Skeletal muscle tissue (tissue), 4 donors: ENCODE results near the gene SLC43A3. TPM values are rescaled to one million over a fixed set of nuclear protein-coding genes. Genes with fewer than 3 reads are reported as not detected.

Experiments used
- H3K27ac ChIP-seq: one replicate; pipeline ENCODE4 v1.7.0; 2013; ENCODE audit warnings: mild to moderate bottlenecking, low read depth, low read length, inconsistent platforms
- H3K27me3 ChIP-seq, 3 donors: one replicate each; pipeline ENCODE4 v1.7.0; 2013; ENCODE audit warnings: low read length in 3 of 3; ENCODE audit not compliant: control insufficient read depth in 3 of 3, insufficient read depth in 3 of 3
- H3K36me3 ChIP-seq, 3 donors: one replicate each; pipeline ENCODE4 v1.7.0; 2013; ENCODE audit warnings: low read length in 3 of 3; ENCODE audit not compliant: control insufficient read depth in 3 of 3, insufficient read depth in 3 of 3
- H3K4me1 ChIP-seq, 3 donors: one replicate each; pipeline ENCODE4 v1.7.0; 2013; ENCODE audit warnings: low read length in 3 of 3, mild to moderate bottlenecking in 3 of 3; ENCODE audit not compliant: control insufficient read depth in 3 of 3, insufficient read depth in 3 of 3
- H3K4me3 ChIP-seq, 3 donors: one replicate each; pipeline ENCODE4 v1.7.0; 2013; ENCODE audit warnings: low read length in 3 of 3
- H3K9ac ChIP-seq, 3 donors: one replicate each; pipeline ENCODE4 v1.7.0; 2013; ENCODE audit warnings: low read length in 3 of 3, mild to moderate bottlenecking in 3 of 3, moderate library complexity in 2 of 3, low read depth in 1 of 3
- H3K9me3 ChIP-seq, 3 donors: one replicate each; pipeline ENCODE4 v1.7.0; 2013; ENCODE audit warnings: low read length in 3 of 3; ENCODE audit not compliant: control insufficient read depth in 3 of 3
- total RNA-seq: library from RNA; depleted of rRNA; stranded (reverse); fragments of >200 nt; gene quantifications from one replicate; pipeline ENCODE4 v1.2.3, GENCODE V29; 2014
- donor health status: Osteomylitis.

SLC43A3 gene
- total RNA-seq, 1 donor from 2014 or later = 15.1 TPM

GRCh38 chr11:57399221-57399620, 27.7 kb downstream of the SLC43A3 start:
- Histone ChIP-seq H3K4me1 (no peaks in the 10 kb centered on the region), H3K27ac (no peak overlapping the region), H3K27me3 (peaks cover 0 to 8% (median 3%) of the 10 kb centered on the region in 3 donors), H3K9ac (no peak overlapping the region), H3K4me3 (no peak overlapping the region), H3K36me3 (peaks cover 0 to 2% (median 2%) of the 10 kb centered on the region in 3 donors), H3K9me3 (no peaks in the 10 kb centered on the region)

- Histone ChIP-seq H3K36me3 (peaks cover 0 to 2% (median 0%) of the 10 kb centered on the region in 3 donors), H3K27me3 (peaks cover 0 to 8% (median 3%) of the 10 kb centered on the region in 3 donors), H3K27ac (no peak overlapping the region), H3K4me1 (no peaks in the 10 kb centered on the region), H3K9me3 (no peaks in the 10 kb centered on the region), H3K9ac (no peak overlapping the region), H3K4me3 (no peak overlapping the region)
Measured at GRCh38 chr11:57397394-57397990, 29.4 kb downstream of the SLC43A3 start.

GRCh38 chr11:57396744-57397143, 30.2 kb downstream of the SLC43A3 start:
- Histone ChIP-seq H3K4me3 (no peak overlapping the region), H3K4me1 (no peaks in the 10 kb centered on the region), H3K27me3 (peaks cover 0 to 8% (median 3%) of the 10 kb centered on the region in 3 donors), H3K36me3 (peaks cover 0 to 2% (median 0%) of the 10 kb centered on the region in 3 donors), H3K9ac (no peak overlapping the region), H3K27ac (no peak overlapping the region), H3K9me3 (no peaks in the 10 kb centered on the region)

DNA sequence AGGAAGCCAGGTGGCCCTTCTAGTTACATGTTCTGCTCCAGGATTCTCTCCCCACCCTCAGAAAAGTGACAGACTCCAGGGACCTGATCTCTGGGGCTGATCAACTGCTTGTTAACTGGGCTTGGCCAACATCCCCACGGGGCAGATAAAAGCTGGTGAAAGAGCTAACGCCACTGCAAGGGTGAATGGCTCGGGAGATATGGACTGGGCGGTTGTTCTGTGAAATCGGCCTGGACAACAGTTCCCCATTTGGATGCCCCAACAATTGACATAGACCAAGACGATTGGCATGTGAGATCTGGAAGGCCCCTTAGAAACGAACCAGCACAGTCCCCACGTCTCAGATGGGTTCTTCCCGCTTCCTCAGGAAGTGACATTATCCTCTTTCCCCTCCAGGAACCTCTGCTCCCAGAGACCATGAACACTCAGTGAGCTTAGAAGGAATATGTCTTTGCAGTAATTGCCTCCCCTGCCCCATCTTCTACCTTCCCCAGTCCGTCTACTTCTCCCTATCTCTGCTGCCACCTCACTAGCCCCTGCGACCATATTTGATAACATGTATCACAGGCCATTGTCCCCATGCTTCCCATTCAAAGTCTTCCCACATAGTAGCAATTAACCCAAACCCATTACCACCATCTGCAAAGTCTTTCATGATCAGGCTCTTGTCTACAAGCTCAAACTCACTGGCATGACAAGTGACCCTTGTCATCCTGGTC, 30.9 kb downstream of the SLC43A3 start:
- no peak overlapping the region for H3K4me3 ChIP-seq
- H3K36me3 ChIP-seq = peaks cover 0 to 2% (median 0%) of the 10 kb centered on the region in 3 donors
- H3K9me3 ChIP-seq = no peaks in the 10 kb centered on the region
- no peak overlapping the region for H3K27ac ChIP-seq
- no peaks in the 10 kb centered on the region for H3K4me1 ChIP-seq
- H3K9ac ChIP-seq = no peak overlapping the region
- H3K27me3 ChIP-seq = peaks cover 0 to 3% (median 0%) of the 10 kb centered on the region in 3 donors

DNA sequence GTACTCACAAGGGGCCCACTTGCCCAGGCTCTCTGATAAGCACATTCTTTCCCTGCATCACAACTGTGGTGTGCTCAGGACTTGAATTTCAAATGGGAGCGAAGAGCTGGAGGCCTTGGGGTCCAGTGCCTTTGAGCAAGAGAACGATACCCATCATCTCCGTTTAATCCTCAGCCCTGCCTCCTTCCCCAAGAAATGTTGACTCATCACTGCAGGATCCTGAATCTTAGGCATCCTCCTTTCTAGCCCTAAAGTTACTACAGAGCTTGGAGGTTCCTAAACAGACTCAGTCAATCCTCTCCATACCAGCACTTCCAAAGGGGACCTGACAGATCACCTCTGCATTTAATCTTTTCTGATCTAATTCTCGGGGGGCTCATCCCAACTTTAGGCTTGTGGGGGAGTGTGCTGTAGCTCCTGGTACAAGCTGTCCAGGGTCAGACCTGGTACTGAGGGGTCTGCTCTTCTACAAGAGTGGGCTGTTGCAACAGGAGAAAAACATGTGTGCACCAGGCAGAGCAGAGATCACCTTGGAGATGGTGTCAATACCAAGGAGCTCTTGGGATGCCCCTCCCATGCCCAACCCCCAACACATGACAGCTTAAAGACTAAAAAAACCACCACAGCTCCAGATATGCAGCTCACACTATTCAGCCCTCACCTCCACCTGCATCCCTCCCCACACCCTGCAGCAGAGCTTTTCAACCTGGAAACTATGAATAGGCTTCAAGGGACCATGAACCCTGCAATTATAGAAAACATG, 32.5 kb downstream of the SLC43A3 start:
- Histone ChIP-seq H3K9ac (no peak overlapping the region), H3K9me3 (no peaks in the 10 kb centered on the region), H3K36me3 (peaks cover 0 to 2% (median 0%) of the 10 kb centered on the region in 3 donors), H3K27ac (no peak overlapping the region), H3K4me3 (no peak overlapping the region), H3K27me3 (peaks cover 0 to 3% (median 0%) of the 10 kb centered on the region in 3 donors), H3K4me1 (no peaks in the 10 kb centered on the region)

DNA sequence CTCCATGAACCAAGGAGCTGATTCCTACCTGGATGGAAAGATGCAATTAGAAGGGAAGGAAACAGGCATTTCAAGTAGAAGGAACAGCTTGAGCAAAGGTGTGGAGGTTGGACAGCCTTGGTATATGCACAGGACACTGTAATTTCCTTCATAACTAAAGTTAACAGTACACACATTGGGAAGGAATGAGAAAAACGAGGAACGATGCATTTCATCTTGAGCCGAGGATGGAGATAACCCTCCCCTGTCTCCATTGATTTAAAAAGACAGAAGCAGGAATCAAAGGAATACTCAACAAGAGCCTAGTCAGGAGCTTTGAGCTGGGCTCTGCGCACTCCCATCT, 34.2 kb downstream of the SLC43A3 start:
- Histone ChIP-seq H3K4me3 (no peak overlapping the region), H3K9me3 (no peaks in the 10 kb centered on the region), H3K27me3 (no peaks in the 10 kb centered on the region), H3K9ac (no peak overlapping the region), H3K27ac (no peak overlapping the region), H3K36me3 (no peaks in the 10 kb centered on the region), H3K4me1 (peaks cover 0 to under 1% (median 0%) of the 10 kb centered on the region in 3 donors)

- H3K27me3 ChIP-seq = no peaks in the 10 kb centered on the region
- no peaks in the 10 kb centered on the region for H3K36me3 ChIP-seq
- no peaks in the 10 kb centered on the region for H3K9me3 ChIP-seq
- H3K4me1 ChIP-seq = peaks cover 0 to 6% (median 0%) of the 10 kb centered on the region in 3 donors
- no peak overlapping the region for H3K4me3 ChIP-seq
- no peak overlapping the region for H3K9ac ChIP-seq
- H3K27ac ChIP-seq = no peak overlapping the region
Measured at GRCh38 chr11:57392066-57392762, 34.7 kb downstream of the SLC43A3 start.

DNA sequence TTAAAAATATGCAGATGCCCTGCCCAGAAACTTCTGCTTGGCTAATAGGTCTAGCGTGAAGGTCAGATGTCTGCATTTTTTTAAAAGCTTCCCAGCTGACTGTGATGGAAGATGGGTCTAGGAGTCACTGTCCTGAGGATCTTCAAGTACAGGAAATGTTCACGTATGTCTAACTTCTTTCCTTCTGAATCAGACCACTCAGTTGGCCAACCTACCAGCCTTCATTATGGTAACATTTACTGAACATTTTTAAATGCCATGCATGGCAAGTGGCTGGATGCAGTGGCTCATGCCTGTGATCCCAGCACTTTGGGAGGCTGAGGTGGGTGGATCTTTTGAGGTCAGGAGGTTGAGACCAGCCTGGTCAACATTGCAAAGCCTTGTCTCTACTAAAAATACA, 35.4 kb downstream of the SLC43A3 start:
- no peak overlapping the region for H3K27ac ChIP-seq
- H3K4me3 ChIP-seq = no peak overlapping the region
- H3K36me3 ChIP-seq = no peaks in the 10 kb centered on the region
- no peak overlapping the region for H3K9ac ChIP-seq
- H3K9me3 ChIP-seq = no peaks in the 10 kb centered on the region
- H3K27me3 ChIP-seq = no peaks in the 10 kb centered on the region
- peaks cover 2 to 12% (median 6%) of the 10 kb centered on the region in 3 donors for H3K4me1 ChIP-seq

GRCh38 chr11:57391111-57391510, 35.8 kb downstream of the SLC43A3 start:
- Histone ChIP-seq H3K27me3 (no peaks in the 10 kb centered on the region), H3K9ac (no peak overlapping the region), H3K4me1 (peaks cover 6 to 16% (median 10%) of the 10 kb centered on the region in 3 donors), H3K27ac (no peak overlapping the region), H3K9me3 (no peaks in the 10 kb centered on the region), H3K36me3 (no peaks in the 10 kb centered on the region), H3K4me3 (no peak overlapping the region)
